ENCODE measurements around the gene SAMD7. TPM values are rescaled to one million over a fixed set of nuclear protein-coding genes. Genes with fewer than 3 reads are reported as not detected.

SAMD7 gene
- total RNA-seq, 1 donor from 2014 or later = not detected

GRCh38 chr3:169886671-169887070 is 24.7 kb upstream of the SAMD7 start:
- no peaks in the 10 kb centered on the region for H3K27me3 Mint-ChIP-seq (ENCODE audit: unreplicated experiment)
- H3K4me3 Mint-ChIP-seq (ENCODE audit: unreplicated experiment) = no peak overlapping the region
- H3K36me3 Mint-ChIP-seq (ENCODE audit: low read depth, unreplicated experiment) = no peaks in the 10 kb centered on the region
- no peaks in the 10 kb centered on the region for H3K4me1 Mint-ChIP-seq (ENCODE audit: unreplicated experiment)
- no peaks in the 10 kb centered on the region for H3K9me3 Mint-ChIP-seq (ENCODE audit: unreplicated experiment)
- H3K27ac Mint-ChIP-seq (ENCODE audit: unreplicated experiment) = no peak overlapping the region
- DNase-seq (ENCODE audit: low spot score) = no peak
- TF ChIP-seq CTCF (IDR thresholded peaks at IDR 0.05; ENCODE audit: unreplicated experiment) = no peak

GRCh38 chr3:169891886-169892285 is 19.5 kb upstream of the SAMD7 start:
- no peaks in the 10 kb centered on the region for H3K27me3 Mint-ChIP-seq (ENCODE audit: unreplicated experiment)
- no peak for DNase-seq (ENCODE audit: low spot score)
- H3K4me1 Mint-ChIP-seq (ENCODE audit: unreplicated experiment) = no peaks in the 10 kb centered on the region
- no peak for TF ChIP-seq CTCF (IDR thresholded peaks at IDR 0.05; ENCODE audit: unreplicated experiment)
- no peaks in the 10 kb centered on the region for H3K36me3 Mint-ChIP-seq (ENCODE audit: low read depth, unreplicated experiment)
- H3K27ac Mint-ChIP-seq (ENCODE audit: unreplicated experiment) = no peak overlapping the region
- no peaks in the 10 kb centered on the region for H3K9me3 Mint-ChIP-seq (ENCODE audit: unreplicated experiment)
- H3K4me3 Mint-ChIP-seq (ENCODE audit: unreplicated experiment) = no peak overlapping the region

- no peaks in the 10 kb centered on the region for H3K27me3 Mint-ChIP-seq (ENCODE audit: unreplicated experiment)
- H3K4me3 Mint-ChIP-seq (ENCODE audit: unreplicated experiment) = no peak overlapping the region
- DNase-seq (ENCODE audit: low spot score) = no peak
- no peaks in the 10 kb centered on the region for H3K4me1 Mint-ChIP-seq (ENCODE audit: unreplicated experiment)
- no peaks in the 10 kb centered on the region for H3K9me3 Mint-ChIP-seq (ENCODE audit: unreplicated experiment)
- H3K27ac Mint-ChIP-seq (ENCODE audit: unreplicated experiment) = no peak overlapping the region
- TF ChIP-seq CTCF (IDR thresholded peaks at IDR 0.05; ENCODE audit: unreplicated experiment) = no peak
- H3K36me3 Mint-ChIP-seq (ENCODE audit: low read depth, unreplicated experiment) = no peaks in the 10 kb centered on the region
Observed at GRCh38 chr3:169894110-169894509, 17.3 kb upstream of the SAMD7 start.

GRCh38 chr3:169895072-169895471 is 16.3 kb upstream of the SAMD7 start:
- no peak for DNase-seq (ENCODE audit: low spot score)
- H3K36me3 Mint-ChIP-seq (ENCODE audit: low read depth, unreplicated experiment) = no peaks in the 10 kb centered on the region
- H3K27ac Mint-ChIP-seq (ENCODE audit: unreplicated experiment) = no peak overlapping the region
- H3K27me3 Mint-ChIP-seq (ENCODE audit: unreplicated experiment) = no peaks in the 10 kb centered on the region
- H3K9me3 Mint-ChIP-seq (ENCODE audit: unreplicated experiment) = no peaks in the 10 kb centered on the region
- TF ChIP-seq CTCF (IDR thresholded peaks at IDR 0.05; ENCODE audit: unreplicated experiment) = no peak
- no peaks in the 10 kb centered on the region for H3K4me1 Mint-ChIP-seq (ENCODE audit: unreplicated experiment)
- H3K4me3 Mint-ChIP-seq (ENCODE audit: unreplicated experiment) = no peak overlapping the region

GRCh38 chr3:169897284-169897683 is 14.1 kb upstream of the SAMD7 start:
- TF ChIP-seq CTCF (IDR thresholded peaks at IDR 0.05; ENCODE audit: unreplicated experiment) = no peak
- Mint-ChIP-seq H3K36me3 (ENCODE audit: low read depth, unreplicated experiment) (no peaks in the 10 kb centered on the region), H3K9me3 (ENCODE audit: unreplicated experiment) (no peaks in the 10 kb centered on the region), H3K4me1 (ENCODE audit: unreplicated experiment) (no peaks in the 10 kb centered on the region), H3K27me3 (ENCODE audit: unreplicated experiment) (no peaks in the 10 kb centered on the region), H3K27ac (ENCODE audit: unreplicated experiment) (no peak overlapping the region), H3K4me3 (ENCODE audit: unreplicated experiment) (no peak overlapping the region)
- DNase-seq (ENCODE audit: low spot score) = no peak
